Fibroblast of mammary gland (primary cell): Measurements from ENCODE around the gene ZBTB7C.

Source experiments
- DNase-seq: peaks from one replicate; pipeline ENCODE4 v3.0.0-alpha.2; 2010; ENCODE audit warnings: low read depth
- H3K4me3 ChIP-seq: 2 replicates; pipeline ENCODE4 v1.5.1; 2011; ENCODE audit warnings: low read depth, mild to moderate bottlenecking, low read length, moderate library complexity; ENCODE audit not compliant: control insufficient read depth
- TF ChIP-seq, protein P1 (sequence below): conservative IDR thresholded peaks from 2 replicates; pipeline ENCODE4 v1.5.1; 2011; ENCODE audit warnings: low read depth, low read length, inconsistent platforms; ENCODE audit not compliant: control insufficient read depth, insufficient read depth

ZBTB7C gene

DNA sequence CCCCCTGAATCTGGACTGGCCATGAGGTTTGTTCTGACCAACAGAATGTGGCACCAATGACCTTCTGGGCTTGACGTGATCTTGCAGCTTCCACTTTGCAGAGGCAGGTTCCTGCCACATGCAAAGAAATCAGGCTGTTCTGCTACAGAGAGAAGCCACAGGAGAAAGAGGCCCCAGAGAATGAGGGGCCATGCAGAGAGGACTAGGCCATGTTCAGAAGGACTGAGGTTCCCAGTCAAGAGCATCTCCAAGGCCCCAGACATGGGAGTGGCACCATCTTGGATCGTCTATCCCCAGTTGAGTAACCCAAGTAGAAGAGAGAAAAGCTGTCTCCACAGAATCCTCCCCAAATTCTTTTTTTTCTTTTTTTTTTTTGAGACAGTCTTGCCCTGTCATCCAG is 131.1 kb downstream of the ZBTB7C start:
- TF ChIP-seq, protein P1, sequence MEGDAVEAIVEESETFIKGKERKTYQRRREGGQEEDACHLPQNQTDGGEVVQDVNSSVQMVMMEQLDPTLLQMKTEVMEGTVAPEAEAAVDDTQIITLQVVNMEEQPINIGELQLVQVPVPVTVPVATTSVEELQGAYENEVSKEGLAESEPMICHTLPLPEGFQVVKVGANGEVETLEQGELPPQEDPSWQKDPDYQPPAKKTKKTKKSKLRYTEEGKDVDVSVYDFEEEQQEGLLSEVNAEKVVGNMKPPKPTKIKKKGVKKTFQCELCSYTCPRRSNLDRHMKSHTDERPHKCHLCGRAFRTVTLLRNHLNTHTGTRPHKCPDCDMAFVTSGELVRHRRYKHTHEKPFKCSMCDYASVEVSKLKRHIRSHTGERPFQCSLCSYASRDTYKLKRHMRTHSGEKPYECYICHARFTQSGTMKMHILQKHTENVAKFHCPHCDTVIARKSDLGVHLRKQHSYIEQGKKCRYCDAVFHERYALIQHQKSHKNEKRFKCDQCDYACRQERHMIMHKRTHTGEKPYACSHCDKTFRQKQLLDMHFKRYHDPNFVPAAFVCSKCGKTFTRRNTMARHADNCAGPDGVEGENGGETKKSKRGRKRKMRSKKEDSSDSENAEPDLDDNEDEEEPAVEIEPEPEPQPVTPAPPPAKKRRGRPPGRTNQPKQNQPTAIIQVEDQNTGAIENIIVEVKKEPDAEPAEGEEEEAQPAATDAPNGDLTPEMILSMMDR = no peak
- no peak for DNase-seq
- H3K4me3 ChIP-seq = no peak overlapping the region

DNA sequence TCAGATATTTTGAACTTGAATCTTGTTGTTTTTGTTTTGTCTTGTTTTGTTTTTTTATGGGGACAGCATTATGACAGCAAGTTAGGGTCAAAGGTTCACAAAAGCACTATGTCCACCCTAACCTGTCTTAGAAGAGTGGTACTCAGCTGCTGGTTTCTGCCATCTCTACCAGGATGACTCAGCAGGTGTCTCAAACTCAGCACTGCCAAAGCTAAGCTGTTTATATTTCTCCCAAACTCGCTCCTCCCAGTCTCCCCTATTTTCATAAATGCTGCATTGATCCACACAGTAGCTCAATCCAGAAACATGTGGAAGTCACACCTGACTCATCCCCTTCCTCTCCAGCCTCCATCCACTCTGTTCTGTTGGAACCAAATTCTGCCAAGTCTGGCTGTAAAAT is 134.9 kb downstream of the ZBTB7C start:
- DNase-seq = no peak
- H3K4me3 ChIP-seq = no peak overlapping the region
- TF ChIP-seq, protein P1 = no peak

DNA sequence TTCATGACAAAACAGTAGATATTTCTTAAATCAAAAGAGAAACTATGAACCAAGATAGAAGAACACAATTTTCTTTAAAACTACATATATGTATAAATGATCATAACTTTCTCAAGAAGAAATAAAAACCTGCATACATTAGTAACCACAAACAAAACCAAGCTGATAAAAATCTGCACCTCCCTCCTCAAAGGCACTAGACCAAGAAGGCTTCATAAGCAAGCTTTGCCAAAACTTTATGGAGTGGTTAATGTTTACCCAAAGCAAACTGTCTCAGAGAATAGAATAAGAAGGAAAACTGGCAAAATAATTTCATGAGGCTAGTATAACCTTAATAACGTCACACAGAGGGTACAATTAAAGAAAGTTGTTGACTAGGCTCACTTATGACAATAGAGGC is 138.3 kb downstream of the ZBTB7C start:
- TF ChIP-seq, protein P1 = no peak
- H3K4me3 ChIP-seq = no peak overlapping the region
- DNase-seq = no peak

DNA sequence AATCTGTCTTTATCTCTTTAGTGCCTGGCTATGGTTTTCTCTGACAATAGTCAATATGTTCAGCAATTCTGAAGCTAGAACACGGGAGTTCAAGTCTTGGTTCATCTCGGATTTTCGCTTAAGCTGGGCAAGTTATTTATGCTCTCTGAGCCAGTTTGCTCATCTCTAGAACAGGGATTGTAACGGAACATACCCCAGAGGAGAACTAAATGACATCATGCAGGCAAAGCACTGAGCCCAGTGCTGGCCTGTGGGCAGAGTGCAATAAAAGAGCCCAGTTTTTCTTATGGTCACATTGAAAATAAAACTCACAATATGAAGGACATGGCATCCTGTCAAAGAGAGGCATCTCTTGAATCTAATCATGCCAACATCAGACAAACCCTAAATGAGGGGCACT is 143.9 kb downstream of the ZBTB7C start:
- TF ChIP-seq, protein P1 = no peak
- DNase-seq = no peak
- no peak overlapping the region for H3K4me3 ChIP-seq

DNA sequence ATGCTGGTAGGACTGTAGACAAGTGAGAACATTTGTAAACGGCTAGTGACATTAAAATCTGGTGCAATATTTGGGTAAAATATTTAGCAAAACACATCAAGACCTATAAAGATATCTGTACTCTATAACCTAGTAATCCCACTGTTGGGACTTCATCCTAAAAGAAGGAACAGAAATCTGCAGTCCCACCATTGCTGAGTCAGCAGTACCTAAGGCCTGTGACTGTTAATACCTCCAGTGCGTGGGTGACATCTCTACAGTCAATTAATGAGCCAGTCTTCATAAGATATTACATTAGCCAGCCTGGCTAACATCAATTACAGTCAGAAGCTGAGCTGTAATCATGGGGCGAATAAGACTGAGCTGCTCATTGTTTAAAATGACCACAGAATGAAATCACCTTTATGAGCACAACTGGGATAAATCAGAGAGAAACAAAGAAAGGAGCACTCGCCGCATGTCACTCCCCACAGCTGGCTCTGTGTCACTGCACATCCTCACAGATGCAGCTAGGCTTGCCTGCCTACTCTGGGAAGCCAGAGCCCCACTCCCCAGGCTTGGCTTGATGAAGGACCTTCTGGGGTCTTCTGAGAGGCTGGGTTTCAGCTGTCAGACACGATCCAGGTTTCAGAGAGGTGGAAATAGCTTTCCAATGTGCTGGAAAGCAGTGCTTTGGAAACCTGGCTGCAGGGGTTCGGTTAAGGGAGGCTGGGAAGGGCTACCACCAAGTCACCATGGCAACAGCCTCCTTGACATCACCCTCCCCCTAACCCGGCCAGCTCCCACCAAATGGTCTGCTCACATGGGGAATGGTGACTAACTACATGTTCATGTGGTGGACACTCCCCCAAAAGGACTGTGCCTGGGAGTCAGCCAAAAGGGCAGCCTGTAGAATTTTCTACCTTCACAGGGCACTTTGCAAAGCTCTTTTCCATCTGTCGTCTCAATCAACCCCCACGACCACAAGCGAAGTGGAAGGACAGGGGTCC is 145.0 kb downstream of the ZBTB7C start:
- H3K4me3 ChIP-seq = no peak overlapping the region
- peak; percentile 16 for DNase-seq
- TF ChIP-seq, protein P1 = no peak

DNA sequence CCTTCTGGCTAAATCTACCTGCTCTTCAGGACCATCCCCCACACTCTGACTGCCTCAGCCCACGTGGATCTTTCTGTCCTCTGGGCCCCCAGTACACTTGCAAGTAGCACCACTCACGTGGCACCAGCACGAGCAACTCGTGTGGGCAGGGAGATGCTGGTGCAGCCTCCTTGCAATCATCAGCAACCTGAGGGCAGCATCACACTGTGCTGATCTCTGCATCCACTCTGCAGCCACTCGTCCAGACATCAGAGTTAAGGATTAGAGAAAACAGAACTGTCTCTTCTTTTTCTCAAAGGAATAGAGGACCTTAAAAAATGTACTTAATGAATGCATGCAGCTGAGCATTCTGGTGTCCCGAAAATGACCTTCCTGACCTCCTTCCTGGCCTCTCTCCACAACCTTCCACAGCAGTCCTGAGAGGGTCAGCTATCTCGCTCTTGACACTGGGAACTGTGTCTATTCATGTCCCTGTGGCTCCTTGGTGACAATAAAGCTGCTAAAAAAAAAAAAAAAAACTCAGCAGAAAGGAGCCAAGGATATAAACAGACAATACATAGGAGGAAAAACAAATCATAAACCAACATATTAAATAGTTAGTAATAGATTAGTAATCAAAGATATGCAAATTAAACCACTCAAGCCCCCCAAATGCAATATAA is 145.9 kb downstream of the ZBTB7C start:
- DNase-seq = no peak
- TF ChIP-seq, protein P1 = no peak
- no peak overlapping the region for H3K4me3 ChIP-seq
